ENCODE data around the gene LPP.

DNA sequence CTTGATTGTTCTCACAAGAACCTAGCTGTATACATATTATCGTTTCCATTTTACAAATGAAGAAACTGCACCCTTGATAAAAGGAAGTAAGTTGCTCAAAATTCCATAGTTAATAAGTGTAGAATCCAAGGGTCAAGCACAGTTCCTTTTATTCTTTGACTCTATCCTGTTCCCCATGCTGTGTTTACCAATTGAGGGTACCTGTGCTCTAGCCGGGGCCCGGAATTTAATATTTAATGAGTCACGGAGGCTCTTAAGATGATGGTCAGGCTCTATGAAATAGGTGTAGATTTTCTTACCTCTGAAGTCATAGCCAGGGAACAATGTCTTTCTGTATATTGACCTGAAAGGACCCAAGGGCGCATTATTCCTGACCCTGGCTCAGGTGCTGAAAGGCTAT lies 65.2 kb downstream of the LPP start:
- no peak for TF ChIP-seq EZH2phosphoT487 (conservative IDR thresholded peaks at IDR 0.05; ENCODE audit: low read length)
- TF ChIP-seq, protein P1, sequence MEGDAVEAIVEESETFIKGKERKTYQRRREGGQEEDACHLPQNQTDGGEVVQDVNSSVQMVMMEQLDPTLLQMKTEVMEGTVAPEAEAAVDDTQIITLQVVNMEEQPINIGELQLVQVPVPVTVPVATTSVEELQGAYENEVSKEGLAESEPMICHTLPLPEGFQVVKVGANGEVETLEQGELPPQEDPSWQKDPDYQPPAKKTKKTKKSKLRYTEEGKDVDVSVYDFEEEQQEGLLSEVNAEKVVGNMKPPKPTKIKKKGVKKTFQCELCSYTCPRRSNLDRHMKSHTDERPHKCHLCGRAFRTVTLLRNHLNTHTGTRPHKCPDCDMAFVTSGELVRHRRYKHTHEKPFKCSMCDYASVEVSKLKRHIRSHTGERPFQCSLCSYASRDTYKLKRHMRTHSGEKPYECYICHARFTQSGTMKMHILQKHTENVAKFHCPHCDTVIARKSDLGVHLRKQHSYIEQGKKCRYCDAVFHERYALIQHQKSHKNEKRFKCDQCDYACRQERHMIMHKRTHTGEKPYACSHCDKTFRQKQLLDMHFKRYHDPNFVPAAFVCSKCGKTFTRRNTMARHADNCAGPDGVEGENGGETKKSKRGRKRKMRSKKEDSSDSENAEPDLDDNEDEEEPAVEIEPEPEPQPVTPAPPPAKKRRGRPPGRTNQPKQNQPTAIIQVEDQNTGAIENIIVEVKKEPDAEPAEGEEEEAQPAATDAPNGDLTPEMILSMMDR (IDR thresholded peaks at IDR 0.05; ENCODE audit: insufficient read depth, low read length, poor library complexity, severe bottlenecking), result no peak

All from SU-DHL-6 (cell line).